ENCODE data around the gene CC2D1A.

GRCh38 chr19:13896227-13896626 lies 9.8 kb upstream of the CC2D1A start:
- no peak for TF ChIP-seq POLR2A (IDR thresholded peaks at IDR 0.05)
- no peak for TF ChIP-seq POLR2AphosphoS5 (IDR thresholded peaks at IDR 0.05)
- TF ChIP-seq CTCF (IDR thresholded peaks at IDR 0.05 in 8 of 11, conservative IDR thresholded peaks at IDR 0.05 in 3 of 11), result no peak

All from spleen (tissue), 7 donors.